GM18508 (cell line): ENCODE data around the gene AFAP1.

Source experiments
- ATAC-seq: cut with Tn5 transposase; IDR thresholded peaks from one replicate; pipeline ENCODE4 v1.9.1; 2021; ENCODE audit warnings: moderate number of reproducible peaks; ENCODE audit not compliant: insufficient read depth, unreplicated experiment

AFAP1 gene

DNA sequence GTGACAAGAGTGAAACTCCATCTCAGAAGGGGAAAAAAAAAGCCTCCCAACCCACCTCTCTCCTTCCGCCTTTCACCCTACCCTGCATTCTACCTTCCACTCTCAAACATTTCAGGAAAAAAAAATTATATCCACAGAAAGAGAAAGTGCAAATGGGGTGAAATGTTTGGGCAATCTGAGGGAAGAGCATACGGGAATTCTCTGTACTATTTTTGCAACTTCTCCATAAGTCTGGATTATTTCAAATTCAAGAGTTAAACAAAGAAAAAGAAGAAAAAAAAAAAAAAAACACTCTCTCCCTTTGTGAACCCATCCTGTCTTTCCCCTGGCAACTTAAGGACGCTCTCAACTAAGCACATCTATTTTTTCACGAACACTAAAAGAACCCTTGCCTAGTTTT is 41.3 kb downstream of the AFAP1 start:
- no peak for ATAC-seq

DNA sequence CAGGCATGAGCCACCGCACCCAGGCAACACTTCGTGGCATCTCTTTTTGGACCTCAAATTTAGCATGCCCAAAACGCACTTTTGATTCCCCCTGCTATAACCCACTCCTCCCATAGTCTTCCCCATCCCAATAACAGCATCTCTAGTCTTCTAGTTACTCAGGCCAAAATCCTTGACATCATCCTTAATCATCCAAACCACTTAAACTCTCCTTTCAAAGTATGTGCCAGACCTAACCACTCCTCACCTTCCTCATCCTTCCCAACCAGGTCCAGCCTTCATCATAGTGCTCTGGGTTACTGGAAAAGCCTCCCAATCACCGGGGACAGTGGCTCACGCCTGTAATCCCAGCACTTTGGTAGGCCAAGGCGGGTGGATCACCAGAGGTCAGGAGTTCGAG is 41.9 kb downstream of the AFAP1 start:
- ATAC-seq = no peak

DNA sequence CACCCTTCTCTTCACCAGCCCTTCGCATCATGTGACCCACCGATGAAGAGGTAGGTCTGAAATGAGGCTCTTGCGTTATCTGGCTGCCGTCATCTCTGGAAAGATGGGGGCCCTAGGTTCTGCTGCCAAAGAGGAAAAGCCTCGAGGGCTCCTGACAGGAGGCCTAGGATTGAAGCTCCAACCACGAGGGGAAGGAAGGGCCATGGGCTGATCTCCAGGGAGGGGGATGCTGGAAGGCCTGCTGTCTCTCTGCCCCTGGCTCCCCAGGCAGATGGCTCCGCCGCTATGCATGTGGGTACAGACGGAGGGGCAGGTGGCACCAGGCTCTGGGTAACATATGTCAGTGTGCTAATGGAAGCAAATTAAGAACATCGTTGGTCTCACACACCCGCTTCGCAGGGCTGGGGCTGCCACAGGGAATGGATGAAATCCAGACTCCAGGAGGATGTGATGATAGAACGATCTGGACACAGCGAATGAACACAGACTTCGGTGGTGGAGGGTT is 44.9 kb downstream of the AFAP1 start:
- ATAC-seq = no peak

DNA sequence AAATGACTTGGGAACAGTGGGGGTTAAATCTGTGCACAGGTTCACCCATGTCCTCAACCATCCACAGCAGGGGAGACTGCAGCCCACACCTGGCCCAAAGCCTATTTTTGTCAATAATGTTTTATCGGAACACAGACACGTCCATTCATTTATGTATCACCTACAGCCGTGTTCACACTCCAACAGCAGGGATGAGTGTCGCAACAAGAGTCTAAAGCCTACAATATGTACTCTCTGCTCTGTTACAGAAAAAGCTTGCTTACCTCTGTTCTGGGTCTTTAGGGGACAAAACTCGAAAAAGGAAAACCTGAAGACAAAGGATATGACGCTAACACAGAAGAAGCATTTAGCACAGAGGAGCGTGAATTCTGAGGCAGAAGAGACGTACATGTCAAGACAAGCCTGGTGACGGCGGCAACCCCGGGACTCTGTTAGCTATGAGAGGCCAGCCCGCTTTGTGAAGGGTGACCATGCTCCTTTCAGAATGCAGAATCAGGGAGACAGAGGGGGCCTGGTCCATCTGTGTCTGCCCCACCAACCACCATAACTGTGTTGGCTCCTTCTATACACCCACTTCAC is 45.5 kb downstream of the AFAP1 start:
- no peak for ATAC-seq

DNA sequence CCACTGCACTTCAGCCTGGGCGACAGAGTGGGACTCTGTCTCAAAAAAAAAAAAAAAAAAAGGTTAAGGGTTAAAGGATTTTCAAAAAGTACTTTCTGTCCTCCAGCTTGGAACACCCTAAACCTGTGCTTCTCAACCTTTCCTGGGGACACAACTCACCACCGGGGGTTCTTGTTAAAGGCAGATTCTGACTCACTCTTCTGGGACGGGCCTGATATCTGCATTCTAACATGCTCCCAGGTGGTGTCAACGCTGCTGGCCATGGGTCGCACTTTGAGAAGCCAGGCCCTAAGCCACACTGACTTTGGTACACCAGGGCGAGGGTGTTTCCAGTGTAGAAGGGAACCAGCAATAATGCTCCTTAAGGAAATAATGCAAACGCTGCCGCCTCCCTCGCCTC is 46.1 kb downstream of the AFAP1 start:
- ATAC-seq = no peak

DNA sequence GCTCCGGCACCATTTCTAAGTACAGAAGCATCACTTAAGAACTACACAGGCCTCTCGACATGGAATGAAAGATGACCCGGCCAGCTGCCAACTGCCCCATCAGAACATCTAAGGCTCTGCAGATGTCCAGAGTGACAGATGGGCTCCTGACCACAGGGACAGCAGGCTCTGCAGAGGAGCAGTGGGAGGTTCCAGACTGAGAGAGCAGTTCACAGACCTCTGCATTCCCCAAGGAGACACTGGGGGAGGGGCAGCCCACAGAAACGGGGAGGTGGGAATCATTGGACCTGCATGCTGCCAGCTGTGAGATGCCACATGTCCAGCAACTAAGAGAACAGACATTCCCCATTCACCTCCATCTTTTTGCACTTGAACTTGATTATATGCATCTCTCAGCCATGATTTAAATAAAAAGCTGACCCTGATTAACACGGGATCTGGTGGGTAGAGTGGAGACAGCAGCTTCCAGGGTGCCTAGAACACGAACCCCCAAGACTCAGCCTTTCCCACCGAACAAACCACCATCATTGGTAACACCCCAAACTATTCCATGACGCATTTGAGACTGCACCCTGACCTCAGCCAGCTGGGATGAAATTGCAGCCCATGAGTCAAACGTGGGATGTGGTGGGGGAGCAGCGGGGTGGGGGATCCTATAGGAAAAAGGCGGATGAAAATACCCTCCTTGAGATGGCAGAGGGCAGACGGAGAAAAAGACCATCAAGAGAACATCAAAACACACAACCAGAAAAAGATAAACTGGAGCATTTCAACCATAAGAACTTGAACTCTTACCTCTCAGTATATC is 47.2 kb downstream of the AFAP1 start:
- no peak for ATAC-seq

DNA sequence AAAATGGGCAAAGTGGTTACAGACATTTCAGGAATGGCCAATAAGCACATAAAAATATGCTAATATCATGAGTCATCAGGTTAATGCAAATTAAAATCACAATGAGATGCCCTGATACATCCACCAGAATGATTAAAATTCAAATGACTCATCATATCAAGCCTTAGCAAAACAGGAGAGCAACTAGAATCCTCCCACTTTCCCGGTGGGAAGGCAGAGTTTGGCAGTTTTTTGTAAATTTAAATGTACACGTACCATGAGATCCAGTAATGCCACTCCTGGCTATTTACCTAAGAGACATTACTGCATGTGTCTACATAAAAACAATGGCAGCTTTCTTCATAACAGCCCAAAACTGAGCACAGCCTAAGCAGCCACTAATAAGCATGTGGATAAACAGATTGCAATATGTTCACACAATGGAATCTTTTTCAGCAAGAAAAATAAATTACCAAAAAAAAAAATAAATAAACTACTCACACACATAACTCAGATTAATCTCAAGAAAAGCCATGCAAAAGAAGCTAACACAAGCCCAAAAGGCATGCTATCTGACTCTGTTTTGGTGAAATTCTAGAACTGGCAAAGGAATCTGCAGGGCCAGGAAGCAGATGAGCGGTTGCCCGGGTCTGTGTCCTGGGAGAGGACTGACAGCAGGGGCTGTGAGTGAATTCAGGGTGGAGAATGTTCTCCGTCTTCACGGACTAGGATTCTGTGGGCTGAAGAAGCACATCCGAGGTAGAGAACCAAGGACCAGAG is 48.8 kb downstream of the AFAP1 start:
- ATAC-seq = no peak

DNA sequence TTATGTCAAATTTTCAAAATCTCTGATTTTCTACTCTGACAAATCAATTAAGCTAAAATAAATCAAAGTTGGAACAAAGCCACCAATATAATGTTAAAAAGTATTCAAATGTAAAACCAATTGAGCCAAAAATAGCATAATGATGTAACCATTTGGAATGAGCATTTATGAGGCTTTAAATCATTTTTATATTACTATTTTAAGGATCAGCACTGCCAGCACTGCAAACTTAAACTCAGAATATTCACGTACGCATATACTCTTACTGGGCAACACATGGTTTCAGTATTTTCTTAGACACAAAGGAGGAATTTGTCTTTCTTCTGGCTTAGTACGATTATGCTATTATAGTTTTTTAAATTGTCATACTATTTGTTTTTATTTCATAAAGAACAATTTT is 52.2 kb downstream of the AFAP1 start:
- no peak for ATAC-seq

DNA sequence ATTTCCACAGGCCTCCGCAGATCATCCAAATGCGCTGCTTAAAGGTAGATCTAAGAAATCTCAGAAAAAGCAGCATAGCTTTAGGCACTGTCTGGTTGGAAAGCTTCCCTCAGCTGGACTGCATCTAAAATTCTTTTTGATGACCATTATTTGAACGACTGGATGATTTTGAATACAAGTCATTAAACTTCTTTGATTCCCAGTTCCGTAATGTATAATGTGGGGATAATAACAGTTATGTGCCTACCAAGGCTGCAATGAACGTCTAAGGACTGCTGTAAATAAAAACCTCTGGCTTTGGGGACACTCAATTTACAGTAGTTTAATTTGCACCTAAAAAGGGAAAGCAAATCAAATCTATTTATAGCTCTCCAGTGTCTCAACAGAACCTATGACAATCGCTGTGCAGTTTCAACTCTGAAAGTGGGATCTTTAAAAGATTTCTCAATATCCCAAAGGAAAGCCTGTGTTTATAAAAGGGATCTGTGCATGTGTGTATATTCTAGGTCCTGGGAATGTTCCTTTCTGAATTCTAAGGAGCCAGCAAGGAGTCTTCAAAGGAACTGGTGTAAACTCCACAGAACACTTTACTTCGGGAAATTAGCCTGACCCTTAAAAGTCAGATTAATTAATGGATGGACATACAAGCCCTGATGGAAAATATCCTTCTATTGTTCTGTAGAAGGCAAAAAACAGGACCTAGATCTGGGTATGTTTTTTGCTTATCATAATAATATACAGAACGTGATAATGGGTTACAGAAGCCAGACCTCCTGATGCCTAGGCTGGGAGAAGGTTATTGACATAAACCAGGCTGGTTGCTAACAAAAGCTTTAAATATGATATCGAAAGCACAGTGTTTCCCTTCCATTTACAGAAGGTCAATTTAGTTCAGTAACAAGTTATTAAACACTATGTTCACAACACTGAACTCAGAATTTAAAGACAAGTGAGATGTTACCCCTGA is 53.4 kb downstream of the AFAP1 start:
- ATAC-seq = no peak

DNA sequence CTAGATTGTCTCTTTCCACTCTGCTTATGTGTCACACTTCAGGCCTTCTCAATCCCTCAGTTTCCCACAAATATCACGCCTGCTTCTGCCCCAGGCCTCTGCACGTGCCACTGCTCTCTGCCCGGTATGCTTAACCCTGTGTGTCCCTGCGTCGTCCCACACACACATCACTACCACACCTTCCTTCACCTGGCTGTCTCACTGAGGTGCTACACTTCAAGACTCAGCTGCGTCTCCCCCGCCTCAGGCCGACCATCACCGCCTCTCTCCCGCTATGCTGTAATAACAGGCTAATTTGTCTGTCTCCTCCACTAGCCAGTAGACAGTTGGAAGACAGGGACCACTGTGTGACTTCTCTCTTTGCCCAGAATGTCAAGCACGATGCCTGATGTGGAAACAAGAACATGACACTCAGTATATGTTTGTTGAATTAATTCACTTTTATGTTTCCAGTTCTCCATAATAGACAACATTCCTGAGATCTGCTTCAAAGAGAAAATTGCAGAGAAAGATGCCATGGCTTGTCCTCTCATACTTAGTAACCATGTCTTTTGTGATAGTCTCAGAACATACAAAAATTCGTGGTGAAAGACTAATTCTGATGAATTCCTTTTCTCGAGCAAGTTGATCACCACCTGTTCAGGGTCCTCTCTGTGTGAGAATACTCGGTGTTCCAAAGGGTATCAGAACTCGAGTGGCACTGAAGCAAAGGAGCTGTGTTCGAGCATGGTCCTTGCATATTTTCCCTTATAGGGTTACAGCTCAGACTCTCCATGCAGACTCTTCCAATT is 54.2 kb downstream of the AFAP1 start:
- no peak for ATAC-seq

DNA sequence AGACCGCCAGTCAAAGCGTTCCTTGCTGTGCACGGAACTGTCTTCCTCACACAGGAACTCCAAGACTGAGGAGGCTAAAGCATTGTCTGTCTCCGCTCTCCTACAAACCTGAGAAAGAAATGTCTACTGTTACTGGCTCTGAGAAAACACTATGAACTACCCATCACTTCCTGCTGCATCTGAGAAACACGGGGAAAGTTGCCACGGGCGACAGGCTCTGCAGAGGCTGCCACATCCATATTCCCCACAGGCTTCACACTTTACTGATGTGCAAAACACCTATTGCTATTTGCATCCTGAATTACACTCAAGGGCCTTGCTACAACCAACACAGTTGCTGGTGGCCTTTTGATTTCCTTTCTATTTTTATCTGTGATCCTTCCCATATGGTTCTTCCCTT is 59.0 kb downstream of the AFAP1 start:
- ATAC-seq = no peak

DNA sequence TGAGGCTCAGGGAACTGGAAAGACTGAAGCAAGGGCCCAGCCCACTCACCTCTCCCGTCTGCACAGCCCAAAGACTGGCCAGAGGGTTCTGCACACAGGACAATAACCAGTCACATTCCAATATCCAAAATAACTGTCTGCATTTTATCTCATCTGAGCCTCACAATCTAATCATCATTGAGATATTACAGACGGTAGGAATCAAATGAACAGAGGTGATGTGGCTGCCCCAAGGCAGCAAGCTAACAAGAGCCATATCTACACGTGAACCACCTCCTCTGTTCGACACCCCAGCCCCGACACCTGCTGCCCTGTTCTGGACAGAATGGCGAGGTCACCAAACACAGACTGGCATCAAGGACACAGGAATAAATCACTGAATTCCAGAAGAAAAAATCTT is 60.5 kb downstream of the AFAP1 start:
- ATAC-seq = no peak

DNA sequence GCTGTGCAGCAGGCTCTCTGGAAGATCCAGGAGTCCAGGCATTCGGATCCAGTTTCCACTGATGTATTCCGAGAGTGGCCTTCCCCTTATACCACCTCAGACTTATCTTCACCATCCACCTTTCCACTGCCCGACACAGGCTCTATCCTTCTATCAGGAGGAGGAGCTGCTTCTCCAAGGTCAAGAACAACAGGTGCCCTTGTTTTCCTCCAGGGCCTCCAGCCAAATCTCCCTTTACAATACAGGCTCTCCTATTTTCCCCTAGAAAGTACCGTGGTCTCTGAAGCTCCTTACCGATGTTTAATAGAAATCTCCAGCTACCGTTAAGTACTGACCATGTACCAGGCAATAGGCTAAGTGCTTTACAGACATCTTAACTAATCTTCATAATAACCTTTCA is 61.3 kb downstream of the AFAP1 start:
- ATAC-seq = no peak

DNA sequence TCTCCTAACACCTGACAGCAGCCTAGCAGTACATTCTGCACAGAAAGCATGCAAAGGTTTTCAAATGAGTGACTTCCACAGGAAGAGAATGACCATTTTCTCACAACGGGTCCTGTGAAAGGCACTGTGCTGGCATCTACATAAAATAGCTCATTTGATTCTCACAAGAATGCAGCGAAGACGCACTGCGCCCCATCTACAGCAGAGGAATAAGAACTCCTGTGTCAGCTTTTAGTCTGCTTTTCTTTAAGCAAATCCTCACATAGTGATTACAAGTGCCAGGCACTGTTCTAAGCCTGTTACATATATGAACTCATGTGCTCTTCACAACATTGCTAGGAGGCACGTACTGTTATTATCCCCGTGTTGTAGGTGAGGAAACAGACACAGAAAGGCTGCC is 62.5 kb downstream of the AFAP1 start:
- ATAC-seq = no peak

DNA sequence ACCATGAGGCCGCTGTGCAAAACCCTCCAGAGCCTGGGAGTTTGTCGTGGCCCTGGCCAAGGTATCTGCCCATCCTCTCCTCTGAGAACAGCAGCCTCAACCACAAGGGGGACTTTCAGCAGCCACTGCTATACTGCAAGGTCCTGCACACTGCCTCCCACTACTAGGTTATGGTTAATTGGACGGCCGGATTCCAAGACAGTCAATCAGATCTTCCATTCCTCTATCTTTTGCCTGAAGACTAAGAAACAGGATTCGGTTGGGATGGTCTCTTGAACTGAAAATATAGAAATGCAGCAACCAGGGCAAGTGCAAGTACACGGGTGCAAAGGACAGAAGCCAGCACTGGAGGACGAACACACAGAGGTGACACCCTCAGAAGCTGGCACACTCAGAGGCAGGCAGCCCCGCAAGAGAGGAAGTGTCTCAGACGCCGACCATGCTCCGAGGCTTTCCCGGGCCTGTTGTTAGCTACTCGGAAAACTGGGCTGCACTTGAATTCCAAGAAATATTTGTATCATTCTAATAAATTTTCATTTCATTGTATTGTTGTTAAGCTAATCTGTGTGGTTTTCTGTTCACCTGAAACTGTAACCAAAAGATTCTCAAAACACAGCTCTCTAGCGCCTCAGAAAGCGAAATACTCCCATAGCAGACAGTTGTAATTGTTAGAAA is 63.3 kb downstream of the AFAP1 start:
- no peak for ATAC-seq

DNA sequence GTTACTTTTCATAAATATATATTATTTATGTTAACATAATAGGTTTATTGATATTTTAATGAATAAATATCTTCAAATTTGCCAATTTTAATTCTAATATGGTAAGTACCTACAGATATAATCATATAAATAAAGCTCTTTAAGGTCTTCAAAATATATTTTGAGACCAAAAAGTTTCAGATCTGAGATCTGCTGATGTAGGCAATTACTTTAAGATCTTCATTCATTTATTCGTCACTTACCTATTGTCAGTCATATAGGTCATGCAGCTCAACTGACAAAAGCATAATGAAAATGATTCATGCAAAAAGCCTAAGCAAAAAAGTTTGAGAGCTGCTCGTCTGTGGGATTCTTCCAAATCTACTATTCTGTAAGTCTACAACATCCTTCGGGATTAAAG is 64.8 kb downstream of the AFAP1 start:
- ATAC-seq = no peak

DNA sequence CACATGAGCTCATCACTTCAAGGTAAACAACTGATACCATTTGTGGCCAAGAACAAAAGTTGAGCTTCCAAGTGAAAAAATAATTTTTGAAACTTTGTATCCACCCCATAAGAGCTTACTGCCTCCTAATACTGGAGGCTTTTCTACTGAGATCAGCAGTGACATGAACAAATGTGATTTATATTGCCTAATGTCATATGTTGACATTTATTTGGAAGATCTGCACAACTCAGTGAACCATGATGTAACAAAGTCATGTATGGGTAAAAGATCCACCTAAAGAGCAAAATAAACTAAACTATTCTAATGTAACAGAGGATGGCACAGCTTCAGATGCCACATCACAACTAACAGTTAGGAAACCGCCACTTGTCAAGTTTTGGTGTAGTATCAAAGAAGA is 65.8 kb downstream of the AFAP1 start:
- ATAC-seq = no peak

DNA sequence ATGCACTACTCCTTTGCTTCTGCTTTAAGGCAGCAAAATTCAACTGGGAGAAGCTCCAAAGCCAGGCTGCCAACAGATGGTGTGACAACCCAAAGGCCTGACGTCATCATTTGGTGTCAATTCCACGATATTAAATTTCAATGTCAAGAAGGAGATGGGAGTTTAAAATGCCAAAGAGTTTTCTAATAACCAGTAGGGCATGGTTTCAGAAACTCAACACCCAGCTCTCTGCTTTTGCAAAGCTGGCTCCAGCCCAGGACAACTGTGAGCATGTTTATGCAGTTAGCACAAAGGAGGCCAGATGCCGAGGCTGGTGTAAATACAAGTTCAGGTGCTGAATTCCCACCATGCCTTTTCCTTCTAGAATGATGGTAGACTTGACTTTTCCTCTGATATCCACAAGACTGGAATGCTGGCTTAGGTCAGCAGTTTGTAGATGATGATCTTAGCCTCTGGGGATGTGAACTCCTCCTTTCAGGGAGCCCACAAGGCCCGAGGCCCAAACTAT is 67.3 kb downstream of the AFAP1 start:
- ATAC-seq = no peak

DNA sequence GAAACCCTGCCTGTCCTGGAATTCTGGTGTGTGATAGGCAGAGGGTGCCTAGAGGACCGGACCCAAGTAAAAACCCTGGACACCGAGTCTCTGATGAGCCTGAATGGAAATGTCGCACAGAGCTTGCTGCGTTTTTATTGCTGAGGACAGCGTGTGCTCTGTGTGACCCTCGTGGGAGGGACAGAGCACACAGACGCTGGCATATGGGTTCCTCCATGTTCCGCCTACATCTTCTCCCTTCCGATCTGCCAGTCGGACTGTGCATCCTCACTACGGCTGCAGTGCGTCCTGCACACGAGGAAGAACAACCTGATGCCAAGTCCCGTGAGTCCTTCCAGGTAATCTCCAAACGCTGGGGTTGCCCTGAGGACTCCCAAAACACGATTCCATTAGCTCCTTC is 68.3 kb downstream of the AFAP1 start:
- no peak for ATAC-seq
